GM23248 (cell line): ENCODE results near the gene PLPPR1.

ENCODE experiments used
- EZH2 ChIP-seq: fragments of 200-600 bp; sonication (generic); IDR thresholded peaks from 2 replicates; pipeline ENCODE4 v1.6.1; 2018; ENCODE audit warnings: antibody characterized with exemption, mild to moderate bottlenecking; ENCODE audit not compliant: insufficient read depth, poor library complexity, severe bottlenecking
- EZH2phosphoT487 ChIP-seq: fragments of 200-600 bp; sonication (generic); IDR thresholded peaks from 2 replicates; pipeline ENCODE4 v1.6.1; 2018; ENCODE audit warnings: antibody characterized with exemption, moderate library complexity, mild to moderate bottlenecking, low read depth; ENCODE audit not compliant: insufficient read depth

GRCh38 chr9:101269591-101270283, 241.2 kb downstream of the PLPPR1 start:
- TF ChIP-seq EZH2phosphoT487, result no peak
- TF ChIP-seq EZH2, result no peak
